Stimulated activated CD8-positive, alpha-beta memory T cell treated with anti-CD3 and anti-CD28 coated beads, Interleukin-4, amount 100 ng/mL, for 4 hours (primary cell): Measurements from ENCODE around the gene PACS1.

Experiments used
- DNase-seq, 2 donors: peaks; one replicate each; pipeline ENCODE4 v3.0.0-alpha.2; 2020; ENCODE audit warnings: low read depth in 2 of 2, low spot score in 1 of 2

PACS1 gene

GRCh38 chr11:66048547-66049323 lies 21.3 kb upstream of the PACS1 start, which contains the start of gene GAL3ST3:
TSS of gene GAL3ST3 (minus strand) at chr11:66049161. CDS start at chr11:66045415, 3,746 bp downstream.
- no peak for DNase-seq

GRCh38 chr11:66050581-66051231 lies 19.4 kb upstream of the PACS1 start:
- DNase-seq: no peak

GRCh38 chr11:66051371-66051765 lies 18.7 kb upstream of the PACS1 start:
- no peak for DNase-seq

GRCh38 chr11:66051766-66052663 lies 18.1 kb upstream of the PACS1 start, which contains the start of gene SF3B2:
TSS of gene SF3B2 (plus strand) at chr11:66052364. CDS start at chr11:66052385, 21 bp downstream.
- DNase-seq: peak; percentile 83 to 93

- no peak for DNase-seq
Observed at GRCh38 chr11:66052664-66052982, 17.4 kb upstream of the PACS1 start.

GRCh38 chr11:66055021-66055420 lies 15.1 kb upstream of the PACS1 start:
- DNase-seq: no peak

- no peak for DNase-seq
Observed at GRCh38 chr11:66056501-66056900, 13.6 kb upstream of the PACS1 start.

- DNase-seq: no peak
Observed at GRCh38 chr11:66059966-66060680, 9.9 kb upstream of the PACS1 start.

- no peak for DNase-seq
Observed at GRCh38 chr11:66061268-66061667, 8.8 kb upstream of the PACS1 start.

GRCh38 chr11:66062408-66062807 lies 7.7 kb upstream of the PACS1 start:
- DNase-seq: no peak

- no peak for DNase-seq
Observed at GRCh38 chr11:66063900-66064299, 6.2 kb upstream of the PACS1 start.

GRCh38 chr11:66064571-66064970 lies 5.5 kb upstream of the PACS1 start:
- DNase-seq: no peak

GRCh38 chr11:66066751-66067150 lies 3.3 kb upstream of the PACS1 start:
- no peak for DNase-seq

GRCh38 chr11:66067640-66068039 lies 2.4 kb upstream of the PACS1 start:
- DNase-seq: no peak

GRCh38 chr11:66068154-66068821 lies 1.8 kb upstream of the PACS1 start:
- DNase-seq: peak; percentile 51 to 61

GRCh38 chr11:66068923-66069714 lies 953 bp upstream of the PACS1 start:
- DNase-seq: no peak

- no peak for DNase-seq
Observed at GRCh38 chr11:66070604-66071380, 720 bp downstream of the PACS1 start.

- no peak for DNase-seq
Observed at GRCh38 chr11:66071381-66071801, 1.3 kb downstream of the PACS1 start.

GRCh38 chr11:66072081-66072480 lies 2.0 kb downstream of the PACS1 start:
- no peak for DNase-seq
